Spleen (tissue), 7 donors: ENCODE results near the gene FRMD4A.

Source experiments
- POLR2AphosphoS5 ChIP-seq, 3 donors: sonication (generic); formaldehyde crosslinking; IDR thresholded peaks; one replicate each; pipeline ENCODE4 v1.5.1; 2017; ENCODE audit warnings: antibody characterized with exemption in 3 of 3
- TF ChIP-seq, protein P1 (sequence below), 11 experiments: fragments of 200-600 bp in 7 of 11; fragments of 450-650 bp in 4 of 11; sonication (generic) in 4 of 11; IDR thresholded peaks in 8 of 11; conservative IDR thresholded peaks in 3 of 11; 1 replicate in 7 of 11; 2 replicates in 4 of 11; pipeline versions ENCODE4 v1.4.0 to v1.8.0; 2016 to 2021; ENCODE audit warnings: antibody characterized with exemption in 11 of 11, inconsistent platforms in 4 of 11, mild to moderate bottlenecking in 1 of 11
- donor health status: DM: no; HTN: no; CAD: no; lungs with moderate emphysema.
- donor health status: DM: no; HTN: no; CAD: no.
- donor health status: DM: no; HTN: no; CAD: no.

- no peak for TF ChIP-seq POLR2AphosphoS5 (IDR thresholded peaks at IDR 0.05)
- TF ChIP-seq, protein P1, sequence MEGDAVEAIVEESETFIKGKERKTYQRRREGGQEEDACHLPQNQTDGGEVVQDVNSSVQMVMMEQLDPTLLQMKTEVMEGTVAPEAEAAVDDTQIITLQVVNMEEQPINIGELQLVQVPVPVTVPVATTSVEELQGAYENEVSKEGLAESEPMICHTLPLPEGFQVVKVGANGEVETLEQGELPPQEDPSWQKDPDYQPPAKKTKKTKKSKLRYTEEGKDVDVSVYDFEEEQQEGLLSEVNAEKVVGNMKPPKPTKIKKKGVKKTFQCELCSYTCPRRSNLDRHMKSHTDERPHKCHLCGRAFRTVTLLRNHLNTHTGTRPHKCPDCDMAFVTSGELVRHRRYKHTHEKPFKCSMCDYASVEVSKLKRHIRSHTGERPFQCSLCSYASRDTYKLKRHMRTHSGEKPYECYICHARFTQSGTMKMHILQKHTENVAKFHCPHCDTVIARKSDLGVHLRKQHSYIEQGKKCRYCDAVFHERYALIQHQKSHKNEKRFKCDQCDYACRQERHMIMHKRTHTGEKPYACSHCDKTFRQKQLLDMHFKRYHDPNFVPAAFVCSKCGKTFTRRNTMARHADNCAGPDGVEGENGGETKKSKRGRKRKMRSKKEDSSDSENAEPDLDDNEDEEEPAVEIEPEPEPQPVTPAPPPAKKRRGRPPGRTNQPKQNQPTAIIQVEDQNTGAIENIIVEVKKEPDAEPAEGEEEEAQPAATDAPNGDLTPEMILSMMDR (IDR thresholded peaks at IDR 0.05 in 8 of 11, conservative IDR thresholded peaks at IDR 0.05 in 3 of 11), result no peak
Measured at GRCh38 chr10:13615650-13616300, 714.9 kb downstream of the FRMD4A start.
